CD14-positive monocyte (primary cell): ENCODE data around the gene TBX15. TPM values are rescaled to one million over a fixed set of nuclear protein-coding genes. Genes with fewer than 3 reads are reported as not detected.

Source experiments
- DNase-seq, 3 donors: peaks; one replicate each; pipeline ENCODE4 v3.0.0-alpha.2; 2011 to 2022
- H2AFZ ChIP-seq: 2 replicates; pipeline ENCODE4 v1.6.0; 2012; ENCODE audit warnings: mild to moderate bottlenecking, low read depth, low read length, inconsistent platforms; ENCODE audit not compliant: insufficient read depth, poor library complexity, severe bottlenecking
- H3K27ac ChIP-seq, 2 donors: 1 replicate in 1 of 2; 2 replicates in 1 of 2; pipeline ENCODE4 v1.5.1; 2012 to 2013; ENCODE audit warnings: low read length in 2 of 2, control low read depth in 1 of 2, inconsistent platforms in 1 of 2, low read depth in 1 of 2, mild to moderate bottlenecking in 1 of 2
- H3K27me3 ChIP-seq, 2 donors: one replicate each; pipeline versions ENCODE4 v1.6.0 to v1.6.1; 2011 to 2013; ENCODE audit warnings: low read length in 2 of 2; ENCODE audit not compliant: control insufficient read depth in 2 of 2, insufficient read depth in 2 of 2
- H3K36me3 ChIP-seq, 2 donors: replicated peaks in 1 of 2; 1 replicate in 1 of 2; 2 replicates in 1 of 2; pipeline versions ENCODE4 v1.5.1 to v1.6.1; 2012 to 2013; ENCODE audit warnings: low read length in 2 of 2, control low read depth in 1 of 2, inconsistent platforms in 1 of 2, mild to moderate bottlenecking in 1 of 2; ENCODE audit not compliant: insufficient read depth in 2 of 2, control insufficient read depth in 1 of 2
- H3K4me1 ChIP-seq, 2 donors: 1 replicate in 1 of 2; 2 replicates in 1 of 2; pipeline versions ENCODE4 v1.5.1 to v1.6.1; 2012 to 2013; ENCODE audit warnings: low read length in 2 of 2, control low read depth in 1 of 2, inconsistent platforms in 1 of 2, mild to moderate bottlenecking in 1 of 2, moderate library complexity in 1 of 2; ENCODE audit not compliant: insufficient read depth in 2 of 2, control insufficient read depth in 1 of 2
- H3K4me2 ChIP-seq: replicated peaks from 2 replicates; pipeline ENCODE3; 2012; ENCODE audit warnings: low read length, moderate library complexity, mild to moderate bottlenecking; ENCODE audit not compliant: poor library complexity, severe bottlenecking; ENCODE audit errors: extremely low read depth
- H3K4me3 ChIP-seq, 3 experiments: fragments of 200-600 bp in 1 of 3; sonication (generic) in 1 of 3; replicated peaks in 1 of 3; 1 replicate in 2 of 3; 2 replicates in 1 of 3; pipeline ENCODE4 v1.5.1; 2011 to 2013; ENCODE audit warnings: low read length in 3 of 3, mild to moderate bottlenecking in 3 of 3, control low read depth in 2 of 3, low read depth in 2 of 3, inconsistent platforms in 1 of 3, moderate library complexity in 1 of 3
- H3K79me2 ChIP-seq: 2 replicates; pipeline ENCODE4 v1.6.0; 2012; ENCODE audit warnings: mild to moderate bottlenecking, control low read depth, inconsistent platforms, low read length, moderate library complexity; ENCODE audit not compliant: insufficient read depth
- H3K9ac ChIP-seq: 2 replicates; pipeline ENCODE4 v1.6.0; 2017; ENCODE audit warnings: low read length, mild to moderate bottlenecking; ENCODE audit not compliant: insufficient read depth, poor library complexity, severe bottlenecking
- H3K9me3 ChIP-seq, 2 donors: replicated peaks in 1 of 2; 1 replicate in 1 of 2; 2 replicates in 1 of 2; pipeline versions ENCODE4 v1.5.1 to v1.6.1; 2012 to 2013; ENCODE audit warnings: low read length in 2 of 2, control low read depth in 1 of 2; ENCODE audit not compliant: control insufficient read depth in 1 of 2, insufficient read depth in 1 of 2
- H4K20me1 ChIP-seq: 2 replicates; pipeline ENCODE4 v1.6.0; 2012; ENCODE audit warnings: mild to moderate bottlenecking, low read length, control low read depth, moderate library complexity; ENCODE audit not compliant: insufficient read depth
- H3K27ac Mint-ChIP-seq, 7 donors: one replicate each; pipeline ENCODE4 v1.8.0; 2020; ENCODE audit warnings: mild to moderate bottlenecking in 7 of 7, mixed read lengths in 7 of 7, moderate library complexity in 6 of 7, inconsistent platforms in 2 of 7
- H3K27me3 Mint-ChIP-seq, 3 donors: one replicate each; pipeline ENCODE4 v1.8.0; 2021 to 2022; ENCODE audit warnings: low read depth in 3 of 3, mild to moderate bottlenecking in 3 of 3, mixed read lengths in 3 of 3, moderate library complexity in 3 of 3, inconsistent platforms in 1 of 3
- H3K36me3 Mint-ChIP-seq, 2 donors: one replicate each; pipeline ENCODE4 v1.8.0; 2020; ENCODE audit warnings: mixed read lengths in 2 of 2, inconsistent platforms in 1 of 2, mild to moderate bottlenecking in 1 of 2
- H3K4me1 Mint-ChIP-seq: one replicate; pipeline ENCODE4 v1.8.0; 2020; ENCODE audit warnings: mild to moderate bottlenecking, mixed read lengths
- H3K4me3 Mint-ChIP-seq, 2 donors: one replicate each; pipeline ENCODE4 v1.8.0; 2020; ENCODE audit warnings: mild to moderate bottlenecking in 2 of 2, mixed read lengths in 2 of 2, moderate library complexity in 1 of 2
- H3K9me3 Mint-ChIP-seq, 7 donors: one replicate each; pipeline ENCODE4 v1.8.0; 2020 to 2022; ENCODE audit warnings: mixed read lengths in 7 of 7, mild to moderate bottlenecking in 6 of 7, moderate library complexity in 6 of 7, inconsistent platforms in 2 of 7
- CTCF ChIP-seq: fragments of 200-600 bp; IDR thresholded peaks from one replicate; pipeline ENCODE4 v1.8.0; 2022; ENCODE audit warnings: antibody characterized with exemption, mild to moderate bottlenecking
- WGBS: methylation state at CpG from one replicate; pipeline ENCODE4 v1.1.5; 2013; ENCODE audit warnings: missing lambda C conversion rate; ENCODE audit not compliant: insufficient coverage; 5-methylcytosine and 5-hydroxymethylcytosine counted together
- intact Hi-C, 2 donors: fragments of 100-400 bp; cut with micrococcal nuclease; formaldehyde crosslinking; loops; one replicate each; pipeline versions ENCODE4 v1.15.0 to v1.15.1; 2023
- polyA plus RNA-seq, 3 donors: library from polyadenylated mRNA; depleted of rRNA in 1 of 3; unstranded in 2 of 3; stranded (reverse) in 1 of 3; fragments of 300-500 nt in 2 of 3; fragments of >200 nt in 1 of 3; fragmentation: Illumina TruSeq in 2 of 3; gene quantifications; 1 replicate in 2 of 3; 2 replicates in 1 of 3; pipeline ENCODE4 v1.2.3, GENCODE V29; 2012 to 2021

Gene TBX15
- polyA plus RNA-seq, 3 donors: not detected

GRCh38 chr1:118948351-118948750 lies 39.8 kb downstream of the TBX15 start:
- Mint-ChIP-seq H3K4me1 (no peaks in the 10 kb centered on the region), H3K36me3 (no peaks in the 10 kb centered on the region), H3K9me3 (peaks cover 0 to 10% (median 0%) of the 10 kb centered on the region in 7 donors), H3K27me3 (peaks cover 0 to 4% (median 0%) of the 10 kb centered on the region in 3 donors), H3K27ac (no peak overlapping the region), H3K4me3 (no peak overlapping the region)
- Histone ChIP-seq H3K4me3 (no peak overlapping the region), H3K27ac (no peak overlapping the region), H3K79me2 (no peaks in the 10 kb centered on the region), H3K9ac (no peak overlapping the region), H3K36me3 (no peaks in the 10 kb centered on the region), H4K20me1 (no peaks in the 10 kb centered on the region), H3K4me2 (no peak overlapping the region), H3K9me3 (no peaks in the 10 kb centered on the region), H3K4me1 (no peaks in the 10 kb centered on the region), H3K27me3 (no peaks in the 10 kb centered on the region), H2AFZ (no peak overlapping the region)
- intact Hi-C loops: no loop called here
- DNase-seq: no peak
- no peak for TF ChIP-seq CTCF

DNA sequence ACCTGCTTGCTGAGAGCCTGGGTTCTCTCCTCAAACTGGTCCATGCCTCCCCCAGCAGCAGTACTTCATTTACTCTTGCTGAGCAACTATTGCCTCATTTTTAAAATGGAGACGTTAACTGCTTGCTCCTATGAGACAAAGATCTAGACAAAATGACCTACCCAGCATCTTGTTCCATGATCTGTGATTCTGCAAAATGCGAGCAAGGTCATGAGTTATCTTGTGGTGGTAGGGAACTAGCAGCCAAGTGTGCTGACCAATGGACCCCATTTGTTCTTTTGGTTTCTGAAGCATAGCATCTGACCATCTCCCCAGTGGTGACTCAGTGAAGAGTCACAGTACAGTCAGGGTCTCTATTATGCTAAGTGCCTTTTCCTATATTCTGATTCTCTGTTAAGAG lies 40.4 kb downstream of the TBX15 start:
- no peak for TF ChIP-seq CTCF
- no peaks in the 10 kb centered on the region for H3K9me3 ChIP-seq
- no peaks in the 10 kb centered on the region for H3K36me3 ChIP-seq
- intact Hi-C loops: no loop called here
- WGBS: 100% methylated on average over 2 of the region's 2 CpGs
- Mint-ChIP-seq H3K4me3 (no peak overlapping the region), H3K9me3 (peaks cover 0 to 8% (median 2%) of the 10 kb centered on the region in 7 donors), H3K4me1 (no peaks in the 10 kb centered on the region), H3K36me3 (no peaks in the 10 kb centered on the region), H3K27ac (no peak overlapping the region), H3K27me3 (peaks cover 0 to 6% (median 0%) of the 10 kb centered on the region in 3 donors)
- no peak overlapping the region for H3K4me3 ChIP-seq
- no peak overlapping the region for H2AFZ ChIP-seq
- H3K4me2 ChIP-seq: no peak overlapping the region
- H3K27me3 ChIP-seq: no peaks in the 10 kb centered on the region
- no peaks in the 10 kb centered on the region for H4K20me1 ChIP-seq
- no peaks in the 10 kb centered on the region for H3K4me1 ChIP-seq
- DNase-seq: no peak
- no peaks in the 10 kb centered on the region for H3K79me2 ChIP-seq
- H3K27ac ChIP-seq: no peak overlapping the region
- H3K9ac ChIP-seq: no peak overlapping the region
